22Rv1 (cell line): ENCODE measurements around the gene SAMSN1.

Experiments used
- ZFX ChIP-seq: fragments of 450-650 bp; IDR thresholded peaks from 2 replicates; pipeline ENCODE4 v1.6.1; 2017; ENCODE audit warnings: antibody characterized with exemption, borderline replicate concordance
- TF ChIP-seq, protein P1 (sequence below): fragments of 450-650 bp; IDR thresholded peaks from 2 replicates; pipeline ENCODE4 v1.5.1; 2017; ENCODE audit warnings: mild to moderate bottlenecking

DNA sequence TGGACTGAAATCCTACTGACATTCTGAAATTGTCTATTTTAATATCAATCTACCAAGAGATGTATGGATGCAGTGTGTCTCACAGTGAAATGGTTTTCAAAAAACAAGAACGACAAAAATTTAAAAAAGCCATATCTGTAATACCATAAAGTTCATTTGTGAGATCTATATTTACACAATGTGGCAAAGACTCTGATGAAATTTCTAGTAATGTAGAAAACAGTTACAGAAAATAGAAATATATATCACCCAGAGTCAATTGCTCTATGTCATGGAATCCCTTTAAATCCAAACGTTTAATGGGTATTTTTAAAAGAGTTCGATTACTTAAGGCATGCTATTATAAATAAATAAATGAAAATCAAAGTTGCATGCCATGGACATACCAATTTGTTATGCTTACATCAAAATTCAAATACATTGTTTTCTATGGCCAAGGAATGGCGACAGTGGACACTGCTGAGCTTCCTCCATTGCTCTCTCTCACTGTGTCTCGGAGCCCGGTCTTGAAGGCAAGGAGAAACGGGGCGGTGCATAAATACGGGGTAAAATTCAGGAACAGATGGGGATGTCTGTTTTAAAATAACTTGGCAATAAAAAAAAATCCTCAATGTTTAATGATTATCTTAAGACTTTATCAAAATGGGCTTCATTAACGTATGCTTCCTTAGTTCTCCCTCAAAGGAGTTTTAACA, 37.0 kb upstream of the SAMSN1 start:
- TF ChIP-seq, protein P1, sequence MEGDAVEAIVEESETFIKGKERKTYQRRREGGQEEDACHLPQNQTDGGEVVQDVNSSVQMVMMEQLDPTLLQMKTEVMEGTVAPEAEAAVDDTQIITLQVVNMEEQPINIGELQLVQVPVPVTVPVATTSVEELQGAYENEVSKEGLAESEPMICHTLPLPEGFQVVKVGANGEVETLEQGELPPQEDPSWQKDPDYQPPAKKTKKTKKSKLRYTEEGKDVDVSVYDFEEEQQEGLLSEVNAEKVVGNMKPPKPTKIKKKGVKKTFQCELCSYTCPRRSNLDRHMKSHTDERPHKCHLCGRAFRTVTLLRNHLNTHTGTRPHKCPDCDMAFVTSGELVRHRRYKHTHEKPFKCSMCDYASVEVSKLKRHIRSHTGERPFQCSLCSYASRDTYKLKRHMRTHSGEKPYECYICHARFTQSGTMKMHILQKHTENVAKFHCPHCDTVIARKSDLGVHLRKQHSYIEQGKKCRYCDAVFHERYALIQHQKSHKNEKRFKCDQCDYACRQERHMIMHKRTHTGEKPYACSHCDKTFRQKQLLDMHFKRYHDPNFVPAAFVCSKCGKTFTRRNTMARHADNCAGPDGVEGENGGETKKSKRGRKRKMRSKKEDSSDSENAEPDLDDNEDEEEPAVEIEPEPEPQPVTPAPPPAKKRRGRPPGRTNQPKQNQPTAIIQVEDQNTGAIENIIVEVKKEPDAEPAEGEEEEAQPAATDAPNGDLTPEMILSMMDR: no peak
- no peak for TF ChIP-seq ZFX
